GM19238 (cell line): ENCODE results near the gene ZMIZ1.

ENCODE experiments used
- DNase-seq: peaks from one replicate; pipeline ENCODE4 v3.0.0; 2011; ENCODE audit warnings: low spot score; ENCODE audit not compliant: insufficient read length

ZMIZ1 gene

DNA sequence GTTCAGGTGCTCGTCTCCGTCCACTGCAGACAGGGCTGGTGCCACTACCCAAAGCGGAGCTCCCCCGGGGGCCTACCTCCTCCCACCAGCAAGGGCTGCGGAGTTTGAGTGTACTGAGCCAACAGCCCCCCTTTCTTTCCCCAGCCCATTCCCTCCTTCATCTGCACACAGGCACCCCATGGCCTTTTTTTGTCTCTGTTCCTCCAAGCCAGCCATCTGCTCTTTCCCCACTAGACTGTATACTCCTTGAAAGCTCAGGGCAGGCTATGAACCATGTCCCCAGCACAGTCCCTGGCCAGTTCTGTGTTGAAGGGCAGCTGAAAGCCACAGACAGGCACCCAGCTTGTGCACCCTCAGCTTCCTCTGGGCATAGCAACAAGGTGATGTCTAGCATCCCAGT lies 99.4 kb downstream of the ZMIZ1 start:
- no peak for DNase-seq

DNA sequence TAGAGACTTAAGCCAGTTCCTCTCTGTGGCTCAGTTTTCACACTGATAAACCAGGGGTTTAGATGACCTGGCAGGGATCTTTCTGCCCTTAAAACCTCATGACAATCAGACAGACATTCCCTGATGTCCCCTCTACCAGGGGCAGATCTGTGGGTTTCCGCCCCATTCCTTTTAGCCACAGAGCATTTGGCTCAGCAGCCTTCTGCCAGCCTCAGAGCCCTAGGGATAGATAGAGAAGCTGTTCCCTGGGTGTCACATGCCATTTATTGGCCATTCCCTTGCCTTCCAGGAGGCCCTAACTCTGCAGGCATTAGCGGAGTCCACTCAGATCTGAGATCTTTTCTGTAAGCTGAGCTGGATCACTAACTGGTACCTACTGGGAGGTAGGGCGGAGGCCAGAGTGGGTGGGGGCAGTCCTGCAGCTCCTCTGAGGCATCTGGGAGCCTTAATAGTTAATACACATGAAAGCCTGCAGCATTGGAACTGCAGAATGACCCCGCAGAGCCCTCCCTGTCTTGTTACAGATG lies 101.5 kb downstream of the ZMIZ1 start:
- no peak for DNase-seq

DNA sequence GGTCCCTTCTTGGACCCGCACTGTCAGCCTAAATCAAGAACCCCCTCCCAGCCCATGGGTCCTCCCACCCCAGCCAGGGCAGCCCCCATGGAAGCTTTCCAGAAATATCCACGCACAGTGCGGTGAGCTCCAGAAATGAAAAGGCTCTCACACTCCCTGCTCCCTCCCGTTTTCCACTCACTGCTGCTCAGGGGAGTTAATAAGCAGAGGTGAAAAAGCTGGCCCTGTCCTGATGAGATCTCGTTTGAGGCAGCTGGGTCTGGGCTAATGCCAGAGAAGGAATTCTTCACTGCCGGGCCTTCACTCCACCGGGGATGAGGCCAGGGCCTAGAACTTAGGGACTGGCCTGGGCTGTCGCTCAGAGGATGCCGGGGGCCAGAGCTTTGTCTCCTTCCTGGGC lies 102.2 kb downstream of the ZMIZ1 start:
- no peak for DNase-seq

DNA sequence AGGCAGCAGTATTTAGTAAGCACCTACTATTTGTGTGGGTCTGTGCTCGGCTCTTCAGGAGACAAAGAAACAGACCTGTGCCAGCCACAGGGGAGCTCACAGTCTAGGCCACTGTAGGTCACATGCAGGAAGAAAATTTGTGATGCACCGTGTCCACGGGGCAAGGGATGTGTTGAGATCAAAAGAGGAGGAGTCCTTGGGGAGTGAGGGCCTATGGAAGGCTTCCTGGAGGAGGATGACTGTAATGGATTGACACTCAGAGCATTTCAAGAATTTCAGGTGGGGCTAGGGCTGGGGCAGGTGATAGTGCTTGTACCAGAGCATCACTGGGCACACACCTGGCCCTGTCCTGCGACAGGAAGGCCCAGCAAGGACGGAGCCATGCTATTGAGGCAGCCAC lies 102.7 kb downstream of the ZMIZ1 start:
- DNase-seq = no peak

DNA sequence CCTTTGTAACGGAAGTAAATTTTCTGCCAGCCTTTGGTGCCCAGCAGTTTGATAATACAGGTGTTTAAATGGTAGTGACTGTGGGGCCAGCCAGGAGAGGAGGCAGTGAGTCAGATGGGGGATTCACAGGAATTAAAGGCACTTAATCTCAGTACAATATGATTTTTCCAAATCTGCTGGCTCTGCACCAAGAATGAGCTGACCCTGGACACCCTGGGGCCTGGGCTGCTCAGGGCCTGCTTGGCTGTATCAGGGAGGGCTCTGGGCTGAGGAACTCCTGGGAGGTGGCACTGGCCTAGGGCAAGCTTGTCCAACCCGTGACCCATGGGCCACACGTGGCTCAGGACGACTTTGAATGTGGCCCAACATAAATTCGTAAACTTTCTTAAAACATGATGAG lies 104.1 kb downstream of the ZMIZ1 start:
- no peak for DNase-seq

DNA sequence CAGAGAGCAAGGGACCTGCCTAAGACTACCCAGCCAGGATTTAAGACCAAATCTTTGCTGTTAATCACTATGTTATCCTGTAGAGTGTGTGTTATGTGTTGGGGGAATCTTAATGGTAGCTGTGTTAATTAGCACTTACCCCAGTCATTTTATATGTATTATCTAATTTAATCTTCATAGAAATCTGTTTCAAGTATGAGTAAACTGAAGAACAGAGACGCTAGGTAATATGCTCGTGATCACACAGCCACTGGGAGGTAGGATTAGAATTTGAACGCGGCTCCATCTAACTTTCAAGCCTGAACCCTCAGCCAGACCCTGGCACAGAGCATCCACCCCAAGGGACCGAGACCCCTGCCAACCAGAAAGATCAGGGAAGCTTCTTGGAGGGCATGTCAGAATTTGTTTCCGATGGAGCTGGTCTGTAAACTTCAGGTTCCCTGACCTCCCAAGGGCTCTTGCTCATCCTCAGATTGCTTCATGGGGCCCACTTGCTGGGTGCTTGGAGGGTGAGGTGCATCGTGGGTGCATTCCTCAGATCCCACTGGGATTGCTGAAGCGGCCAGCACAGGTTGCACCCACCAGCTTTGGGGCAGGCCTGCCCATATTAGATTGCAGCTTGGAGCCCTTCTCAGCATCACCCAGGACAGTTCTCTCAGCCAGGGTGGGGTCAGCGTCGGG lies 105.0 kb downstream of the ZMIZ1 start:
- no peak for DNase-seq

DNA sequence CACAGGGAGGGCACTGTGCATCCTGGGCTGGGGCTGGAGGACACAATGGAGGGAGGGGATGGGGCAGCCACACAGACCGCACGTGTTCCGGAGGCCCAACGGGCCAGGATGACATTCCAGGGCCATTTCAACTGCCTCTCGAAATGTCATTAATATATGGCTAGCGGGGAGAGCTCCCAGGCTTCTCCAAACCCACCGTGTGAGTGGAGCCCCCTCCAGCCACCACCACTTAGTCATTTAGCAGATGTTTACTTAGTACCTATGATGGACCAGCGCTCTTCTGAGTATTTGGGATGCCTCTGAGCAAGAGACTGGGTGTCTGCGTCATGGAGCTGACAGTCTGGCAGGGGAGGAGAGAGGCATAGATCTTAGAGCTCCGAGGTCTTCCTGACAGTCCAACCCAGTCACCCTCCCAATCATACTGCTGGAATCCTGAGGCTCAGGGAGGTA lies 107.3 kb downstream of the ZMIZ1 start:
- DNase-seq = no peak

DNA sequence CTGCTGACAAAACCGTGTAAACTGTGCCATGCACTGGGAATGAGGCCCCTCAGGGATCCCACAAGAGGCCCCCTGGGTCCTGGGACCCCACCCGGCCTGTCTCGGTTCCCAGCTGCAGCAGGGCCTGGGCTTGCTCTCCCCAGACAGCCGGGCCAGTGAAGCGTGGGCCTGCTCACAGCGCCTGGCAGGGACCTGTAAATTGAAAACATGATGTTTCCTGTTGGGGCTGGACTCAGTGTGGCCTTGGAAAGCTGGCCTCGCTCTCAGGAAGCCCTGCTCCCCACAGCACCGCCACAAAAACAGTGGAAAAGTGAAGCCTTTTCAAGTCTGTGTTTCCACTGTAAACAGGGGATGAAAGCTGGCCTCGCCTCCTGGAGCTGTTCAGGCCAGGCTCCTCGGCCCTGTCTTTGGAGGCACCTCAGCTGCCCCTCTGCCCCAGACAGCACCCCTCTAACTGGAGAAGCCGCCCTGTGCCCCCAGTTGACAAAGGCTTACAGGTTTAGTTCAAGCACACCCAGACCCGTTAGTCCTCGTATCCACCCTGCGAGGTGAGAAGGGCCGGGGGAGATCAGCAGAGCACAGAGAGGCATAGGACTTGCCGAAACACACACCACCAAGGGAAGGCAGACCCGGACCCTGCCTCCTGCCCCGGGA lies 108.3 kb downstream of the ZMIZ1 start:
- no peak for DNase-seq

DNA sequence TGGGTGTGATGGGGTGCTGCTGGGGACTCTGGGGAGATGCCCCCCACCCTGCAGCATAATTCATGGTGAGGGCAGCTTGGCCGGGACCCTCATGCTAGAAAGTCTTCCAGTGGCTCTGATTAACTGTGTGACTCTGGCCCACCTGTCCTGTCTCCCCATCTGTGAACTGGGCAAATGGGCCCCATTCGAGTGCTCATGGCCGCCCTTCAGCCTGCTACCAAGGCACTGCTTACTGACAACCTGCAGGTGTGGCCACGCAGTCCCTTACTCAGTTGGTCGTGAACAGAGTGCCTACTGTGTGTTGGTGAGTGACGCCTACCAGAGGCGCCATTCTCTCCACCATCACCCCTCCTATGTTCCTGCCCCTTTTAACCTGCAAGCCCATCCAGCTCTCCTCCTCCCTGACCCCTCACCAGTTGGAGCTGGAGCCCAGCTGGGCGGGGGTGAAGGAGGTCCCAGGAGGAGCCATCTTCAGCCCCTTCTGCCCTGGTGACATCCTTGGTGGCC lies 109.4 kb downstream of the ZMIZ1 start:
- no peak for DNase-seq

DNA sequence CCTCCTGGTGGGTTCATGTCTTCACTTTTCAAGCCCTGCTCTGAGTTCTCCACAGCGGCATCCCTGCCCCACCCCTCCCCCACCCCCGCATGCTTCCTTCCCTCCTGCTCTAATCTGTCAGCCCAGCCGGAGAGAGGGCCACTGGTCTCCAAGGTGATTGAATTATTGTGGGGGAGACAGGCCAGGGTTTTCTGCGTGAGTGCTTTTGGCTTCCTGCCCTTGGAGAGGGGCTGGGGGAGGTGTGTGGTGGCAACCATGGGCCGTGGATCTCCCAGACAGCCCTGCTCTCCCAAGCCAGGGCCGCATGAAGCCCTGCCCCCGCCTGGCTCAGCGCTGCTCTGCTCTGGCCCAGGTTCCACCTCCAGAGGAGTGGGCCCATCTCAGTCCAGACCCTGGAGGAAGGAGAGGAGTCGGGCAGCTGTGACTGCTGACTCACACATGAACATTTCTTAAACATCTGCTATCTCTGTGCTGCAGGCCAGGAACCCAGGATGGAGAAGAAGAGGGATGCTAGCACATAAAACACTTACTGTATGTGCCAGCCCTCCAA lies 109.9 kb downstream of the ZMIZ1 start:
- DNase-seq = no peak

DNA sequence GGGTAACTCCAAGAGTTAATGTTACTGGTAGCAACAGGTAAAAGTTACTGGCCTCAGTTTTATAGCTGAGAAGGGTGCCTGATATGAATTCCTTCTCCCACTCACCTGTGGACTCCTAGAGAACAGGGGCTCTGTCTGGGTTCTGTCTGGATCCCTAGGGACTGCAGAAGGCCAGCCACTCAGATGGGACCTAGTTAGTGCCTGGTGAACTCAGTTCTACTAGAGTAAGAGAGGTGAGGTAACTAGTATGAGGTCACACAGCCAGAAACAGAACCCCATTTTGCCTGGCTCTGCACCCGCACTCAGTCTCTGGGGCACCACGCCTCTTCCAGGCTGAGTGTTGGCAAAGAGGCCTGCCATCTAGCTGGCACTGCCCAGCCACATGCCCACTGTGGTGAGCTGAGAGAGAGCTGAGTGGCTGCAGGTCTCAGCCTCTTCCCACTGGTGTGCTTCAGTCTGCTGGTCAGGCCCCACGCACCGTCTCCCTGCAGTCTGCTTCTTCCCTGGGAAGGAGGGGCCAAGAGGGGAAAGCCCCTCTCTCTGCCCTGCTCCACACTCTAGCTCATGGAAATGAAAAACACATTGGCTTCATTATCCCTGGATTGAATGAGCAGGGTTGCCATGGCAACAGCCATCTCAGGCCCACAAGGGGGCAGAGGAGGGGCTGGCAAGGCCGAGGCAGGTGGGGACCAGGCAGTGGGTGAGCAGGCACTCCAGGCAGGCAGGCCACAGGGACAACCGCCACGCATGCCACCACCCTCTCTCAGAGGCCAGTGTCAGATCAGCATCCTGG lies 110.6 kb downstream of the ZMIZ1 start:
- DNase-seq = no peak

DNA sequence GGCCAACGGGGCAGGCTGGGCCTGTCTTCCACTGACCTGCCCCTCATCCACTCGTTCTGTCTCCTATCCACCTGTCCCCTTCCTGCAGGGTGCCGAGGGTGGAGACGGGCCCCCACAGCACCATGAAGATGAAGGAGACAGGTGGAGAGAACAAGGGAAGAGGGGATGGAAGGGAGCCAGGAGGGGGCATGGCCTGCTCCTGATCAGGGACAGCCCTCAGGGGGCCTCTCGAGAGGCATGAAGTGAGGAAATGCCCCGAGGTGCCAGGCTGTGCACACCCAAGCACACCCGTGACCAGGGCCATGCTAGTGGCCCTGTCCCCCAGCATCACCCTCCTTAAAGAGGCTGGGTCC lies 111.2 kb downstream of the ZMIZ1 start:
- no peak for DNase-seq

DNA sequence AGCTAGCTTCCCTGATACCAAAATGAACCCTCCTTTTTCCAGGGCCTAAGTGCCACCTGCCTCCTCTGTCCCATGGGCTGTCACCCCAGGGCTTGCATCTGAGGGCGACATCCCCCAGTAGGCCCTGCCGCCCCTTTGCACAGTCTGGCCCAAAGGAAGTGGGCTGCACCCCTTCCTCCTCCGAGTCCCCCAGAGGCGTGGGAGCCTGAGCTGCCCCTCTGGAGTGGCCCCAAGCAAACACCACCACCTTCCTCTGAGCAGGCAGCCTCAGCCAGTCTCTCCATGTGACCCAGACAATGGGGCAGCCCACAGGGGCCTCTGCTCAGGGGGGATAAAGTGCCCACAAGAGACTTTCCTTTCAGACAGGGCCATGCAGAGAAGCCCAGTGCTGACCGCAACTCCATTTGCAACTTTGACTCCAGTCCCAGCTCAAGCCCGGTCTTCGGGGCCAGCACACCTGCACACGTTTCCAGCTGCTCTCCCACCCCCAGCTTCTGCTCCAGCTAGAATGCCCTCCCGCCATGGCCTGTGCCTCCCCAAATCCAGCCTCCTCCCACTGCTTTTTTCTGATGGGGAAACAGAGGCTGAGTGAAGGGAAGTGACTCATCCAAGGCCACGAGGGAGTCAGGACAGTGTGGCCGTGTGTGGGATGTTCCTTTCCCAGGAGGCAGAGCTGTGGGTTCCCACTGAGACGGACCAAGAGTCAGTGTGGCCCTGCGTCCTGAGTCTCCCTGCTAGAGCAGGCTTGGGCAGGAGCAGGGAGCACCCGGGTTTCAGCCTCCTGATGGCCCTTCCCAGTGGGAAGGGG lies 111.9 kb downstream of the ZMIZ1 start:
- DNase-seq = no peak

DNA sequence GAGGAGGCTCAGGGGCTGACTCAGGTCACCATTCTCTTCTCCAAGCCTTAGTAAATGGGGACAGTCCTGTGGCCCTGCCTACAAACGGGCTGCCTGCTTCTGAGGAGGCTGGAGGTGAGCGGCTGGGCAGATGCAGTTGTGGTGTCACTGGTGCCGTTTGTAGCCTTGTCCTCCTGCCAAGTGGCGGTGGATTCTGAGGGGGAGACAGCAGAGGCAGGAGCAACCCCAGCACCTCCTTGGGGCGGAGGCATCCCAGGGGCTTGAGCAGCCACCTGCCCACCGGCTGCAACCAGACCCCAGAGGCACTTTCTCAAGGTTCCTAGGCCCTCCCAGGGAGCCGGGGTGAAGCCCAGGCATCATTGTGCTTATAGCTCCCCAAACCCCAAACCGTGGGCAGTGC lies 112.5 kb downstream of the ZMIZ1 start:
- no peak for DNase-seq

DNA sequence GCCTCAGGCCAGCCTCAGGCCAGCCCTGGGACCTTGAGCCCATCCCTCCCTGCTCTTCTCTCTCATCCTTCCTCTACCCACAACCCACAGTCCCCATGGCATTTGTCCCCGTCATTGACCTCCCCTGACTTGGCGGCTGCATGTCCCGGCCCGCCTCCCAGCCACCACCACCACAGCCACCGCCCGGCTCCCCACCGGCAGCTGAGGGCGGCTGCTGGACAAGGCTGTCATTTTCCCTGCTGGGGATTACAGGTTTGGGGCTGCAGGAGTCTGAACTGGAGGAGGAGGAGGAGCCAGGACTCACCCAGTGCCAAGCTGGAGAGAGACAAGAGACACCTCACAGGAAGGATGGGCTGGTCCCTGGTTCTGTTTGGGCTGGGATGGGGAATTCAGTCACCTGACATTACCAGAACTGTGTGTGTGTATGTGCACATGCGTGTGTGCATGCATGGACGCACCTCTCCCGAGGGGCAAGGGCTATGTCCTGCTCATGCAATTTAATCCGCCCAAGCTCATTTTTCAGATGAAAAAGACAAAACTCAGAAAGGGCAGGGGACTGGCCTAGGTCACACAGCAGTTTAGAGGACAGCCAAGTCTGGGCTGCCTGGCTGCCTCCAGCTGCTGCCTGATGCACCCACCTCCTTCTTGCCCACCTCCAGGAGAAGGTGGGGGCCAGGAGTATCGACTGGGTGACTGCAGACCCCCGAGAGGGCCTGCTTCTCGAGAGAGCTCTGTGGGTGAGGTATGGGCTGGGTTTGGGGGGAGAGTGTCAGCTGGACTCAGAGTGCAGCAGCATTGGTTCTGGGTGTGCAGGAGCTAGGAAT lies 113.1 kb downstream of the ZMIZ1 start:
- no peak for DNase-seq

DNA sequence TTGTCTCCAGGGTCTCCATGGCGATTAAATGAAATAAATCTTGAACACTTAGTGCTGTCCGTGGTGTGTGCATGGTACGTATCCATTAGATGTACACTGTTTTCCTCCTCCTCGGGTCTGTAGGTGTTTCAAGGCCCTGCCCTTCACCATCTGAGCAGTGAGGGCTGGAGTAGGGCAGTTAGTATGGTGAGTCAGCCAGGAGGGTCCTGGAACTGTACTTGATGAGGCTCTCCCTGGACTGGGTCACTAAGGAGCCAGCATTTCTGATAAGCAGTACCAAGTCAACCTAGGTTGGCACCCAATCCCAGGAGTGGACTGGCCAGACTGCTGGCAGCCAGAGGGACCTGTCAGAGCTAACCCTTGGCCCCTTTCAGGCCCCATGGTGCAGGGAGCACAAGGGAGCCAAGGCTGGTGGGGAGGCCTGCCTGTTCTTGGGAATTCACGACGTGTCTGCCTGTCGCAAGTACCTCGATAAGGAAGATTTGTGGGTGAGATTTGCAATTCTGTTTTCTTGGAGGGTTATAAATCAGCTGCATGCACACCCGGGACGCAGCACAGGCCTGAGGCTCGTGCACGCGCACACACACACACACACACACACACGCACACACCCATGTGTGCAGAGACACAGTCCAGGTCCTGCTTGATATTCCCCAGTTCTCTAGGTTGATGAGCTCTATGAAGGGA lies 114.2 kb downstream of the ZMIZ1 start:
- no peak for DNase-seq

DNA sequence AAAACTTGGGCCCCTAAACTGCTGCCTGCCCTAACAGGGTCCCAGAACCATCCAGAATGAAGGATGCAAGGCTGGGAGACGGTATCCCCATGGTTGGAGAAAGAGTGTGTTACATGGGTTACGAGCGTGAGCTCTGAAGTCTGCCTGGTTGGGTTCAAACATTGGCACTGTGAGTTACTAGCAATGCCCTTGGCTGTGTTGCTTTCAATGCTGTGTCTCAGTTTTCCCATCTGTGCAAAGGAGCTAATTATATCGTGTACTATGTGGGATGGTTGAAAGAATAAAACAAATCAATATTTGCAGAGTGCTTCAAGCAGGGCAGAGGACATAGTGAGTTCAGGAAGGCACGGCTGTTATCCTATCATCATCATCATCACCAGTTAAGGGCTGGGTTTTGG lies 114.7 kb downstream of the ZMIZ1 start:
- DNase-seq = no peak

DNA sequence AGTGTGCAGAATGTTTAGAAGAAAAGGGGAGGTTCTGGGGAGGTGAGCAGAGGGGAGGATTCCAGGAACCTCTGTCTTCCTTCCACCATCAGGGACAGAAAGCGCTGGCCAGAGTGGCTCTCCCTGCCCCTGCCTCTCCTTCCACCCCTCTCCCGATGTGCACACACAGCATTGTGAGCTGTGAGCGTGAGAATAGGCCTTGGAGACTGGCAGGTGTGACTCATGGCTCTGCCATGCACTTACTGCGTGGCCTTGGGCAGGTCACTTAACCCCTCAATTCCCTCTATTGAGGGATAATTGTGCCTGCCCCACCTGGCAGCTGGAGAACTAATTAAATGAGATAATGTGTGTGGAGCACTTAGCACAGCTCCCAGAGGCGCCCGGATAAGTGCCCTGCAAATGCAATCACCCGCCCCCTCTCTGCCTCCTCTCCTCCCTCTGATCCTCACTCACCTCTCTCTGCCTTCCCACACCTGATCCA lies 115.4 kb downstream of the ZMIZ1 start:
- no peak for DNase-seq

DNA sequence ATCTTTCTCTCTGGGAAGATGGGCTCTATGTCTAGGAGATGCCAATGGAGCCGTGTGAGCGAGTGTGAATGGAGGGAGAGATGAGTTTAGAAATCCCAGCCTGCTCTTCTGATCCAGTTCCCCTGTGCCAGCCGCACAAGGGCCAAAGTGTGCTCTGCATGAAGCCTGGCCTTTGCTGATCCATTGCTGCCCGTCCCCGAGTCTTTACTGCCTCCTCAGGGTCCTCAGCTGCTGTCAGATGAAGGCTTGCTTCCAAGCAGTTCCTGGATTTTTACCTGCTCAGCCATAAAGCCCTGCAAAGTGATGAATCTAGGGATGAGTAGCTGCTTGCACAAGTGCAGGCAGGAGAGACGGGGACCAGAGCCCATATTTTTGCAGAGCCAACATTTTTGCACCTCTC lies 115.9 kb downstream of the ZMIZ1 start:
- no peak for DNase-seq
